ENCODE results near the gene ABTB2. TPM values are rescaled to one million over a fixed set of nuclear protein-coding genes. Genes with fewer than 3 reads are reported as not detected.
A peak's percentile ranks its signal among the peaks of the same experiment; 100 is the strongest.

Gene ABTB2
- total RNA-seq, 2 donors from 2014 or later = 8.6 to 8.7 TPM

GRCh38 chr11:34275486-34275885, 82.3 kb downstream of the ABTB2 start:
- intact Hi-C loops (cut with DNase I) = no loop called here
- DNase-seq (ENCODE audit: low spot score) = no peak

GRCh38 chr11:34274712-34275398, 83.0 kb downstream of the ABTB2 start:
- peak; percentile 96 for DNase-seq (ENCODE audit: low spot score)
- intact Hi-C loops (cut with DNase I) = loop anchor here in 1 of 2 donors (5.0 kb wide), 1 partner anchor 1158 kb away; no protein-coding TSS in a partner anchor

DNA sequence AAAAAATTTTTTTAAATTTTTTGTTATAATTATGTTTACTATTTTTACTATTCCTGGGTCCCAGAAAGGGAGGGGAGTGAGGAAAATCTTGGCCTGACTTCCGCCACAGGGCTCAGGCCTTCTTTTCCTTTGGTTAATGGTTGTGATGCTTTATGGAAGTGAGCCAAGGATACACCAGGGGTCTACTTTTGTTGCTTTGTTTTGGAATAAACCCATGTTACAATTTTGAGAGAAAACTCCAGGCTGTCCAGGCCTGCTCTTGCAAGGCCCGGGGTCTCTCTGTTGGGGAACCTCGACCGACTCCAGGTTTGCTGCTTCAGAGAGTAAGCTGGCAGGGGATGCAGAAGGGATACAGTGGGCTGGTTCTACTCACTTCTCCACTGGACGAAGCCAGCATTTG, 84.7 kb downstream of the ABTB2 start:
- intact Hi-C loops (cut with DNase I) = loop anchor here in 1 of 2 donors (5.0 kb wide), 1 partner anchor 1156 kb away; no protein-coding TSS in a partner anchor
- DNase-seq (ENCODE audit: low spot score) = no peak

- no peak for DNase-seq (ENCODE audit: low spot score)
- intact Hi-C loops (cut with DNase I) = loop anchor here in 1 of 2 donors (5.0 kb wide), 1 partner anchor 1154 kb away; no protein-coding TSS in a partner anchor
Measured at GRCh38 chr11:34271727-34272126, 86.1 kb downstream of the ABTB2 start.

DNA sequence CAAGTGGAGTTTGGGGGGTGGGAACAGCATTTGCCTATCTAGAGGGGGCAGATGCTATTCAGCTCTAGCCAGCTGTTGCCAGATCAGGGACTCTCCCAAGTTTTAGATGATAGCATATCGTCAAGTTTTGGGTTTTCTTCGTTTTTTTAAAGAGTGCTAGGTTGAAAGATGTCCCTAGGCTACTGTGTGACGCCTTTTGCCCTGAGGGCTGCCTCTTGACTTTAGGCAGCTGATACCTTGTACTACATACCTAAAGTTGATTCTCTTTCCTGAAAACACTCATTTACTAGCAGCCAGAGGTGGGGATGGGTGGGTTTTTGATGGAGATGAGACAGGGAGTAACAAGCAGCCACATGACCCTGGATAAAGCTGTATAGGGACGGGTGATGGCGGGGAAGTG, 87.1 kb downstream of the ABTB2 start:
- intact Hi-C loops (cut with DNase I) = loop anchor here in 1 of 2 donors (5.0 kb wide), 1 partner anchor 1153 kb away; no protein-coding TSS in a partner anchor

GRCh38 chr11:34269694-34270245, 88.0 kb downstream of the ABTB2 start:
- intact Hi-C loops (cut with DNase I) = loop anchor here (5.0 to 10.0 kb wide), 2 partner anchors 85 to 1152 kb away; partner anchors contain the start of gene ABTB2 (in 1 of the 2)

More for the DNA sequence above, 87.1 kb downstream of the ABTB2 start:
- DNase-seq (ENCODE audit: low spot score) = no peak

GRCh38 chr11:34268906-34269430, 88.8 kb downstream of the ABTB2 start:
- intact Hi-C loops (cut with DNase I) = loop anchor here in 1 of 2 donors (10.0 kb wide), 1 partner anchor 86 kb away; the partner anchor contains the start of gene ABTB2
- DNase-seq (ENCODE audit: low spot score) = no peak

More at GRCh38 chr11:34269694-34270245, 88.0 kb downstream of the ABTB2 start:
- no peak for DNase-seq (ENCODE audit: low spot score)

DNA sequence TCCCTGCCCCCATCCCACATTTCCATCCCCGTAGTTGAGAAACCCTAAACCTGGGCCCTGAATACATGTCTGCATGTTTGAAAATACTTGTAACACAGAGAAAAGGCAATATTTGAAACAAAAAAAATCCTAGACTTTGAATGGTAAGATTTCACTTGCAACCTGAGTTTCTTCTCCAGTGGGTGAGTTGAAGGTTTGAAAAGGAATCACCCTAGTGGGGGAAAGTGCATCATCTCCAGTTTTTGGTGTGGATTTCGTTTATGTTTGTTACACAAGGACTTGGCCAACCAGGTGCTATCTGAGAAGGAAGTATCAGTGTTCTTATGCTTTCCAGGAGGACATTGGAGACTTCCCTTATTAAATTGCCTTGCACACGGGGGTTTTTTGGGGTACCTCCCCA, 90.4 kb downstream of the ABTB2 start:
- no peak for DNase-seq (ENCODE audit: low spot score)
- intact Hi-C loops (cut with DNase I) = loop anchor here in 1 of 2 donors (10.0 kb wide), 1 partner anchor 87 kb away; the partner anchor contains the start of gene ABTB2

GRCh38 chr11:34267013-34267412, 90.8 kb downstream of the ABTB2 start:
- intact Hi-C loops (cut with DNase I) = loop anchor here in 1 of 2 donors (10.0 kb wide), 1 partner anchor 88 kb away; the partner anchor contains the start of gene ABTB2
- DNase-seq (ENCODE audit: low spot score) = no peak

- intact Hi-C loops (cut with DNase I) = loop anchor here in 1 of 2 donors (10.0 kb wide), 1 partner anchor 88 kb away; the partner anchor contains the start of gene ABTB2
- DNase-seq (ENCODE audit: low spot score) = no peak
Measured at GRCh38 chr11:34266090-34266912, 91.5 kb downstream of the ABTB2 start.

DNA sequence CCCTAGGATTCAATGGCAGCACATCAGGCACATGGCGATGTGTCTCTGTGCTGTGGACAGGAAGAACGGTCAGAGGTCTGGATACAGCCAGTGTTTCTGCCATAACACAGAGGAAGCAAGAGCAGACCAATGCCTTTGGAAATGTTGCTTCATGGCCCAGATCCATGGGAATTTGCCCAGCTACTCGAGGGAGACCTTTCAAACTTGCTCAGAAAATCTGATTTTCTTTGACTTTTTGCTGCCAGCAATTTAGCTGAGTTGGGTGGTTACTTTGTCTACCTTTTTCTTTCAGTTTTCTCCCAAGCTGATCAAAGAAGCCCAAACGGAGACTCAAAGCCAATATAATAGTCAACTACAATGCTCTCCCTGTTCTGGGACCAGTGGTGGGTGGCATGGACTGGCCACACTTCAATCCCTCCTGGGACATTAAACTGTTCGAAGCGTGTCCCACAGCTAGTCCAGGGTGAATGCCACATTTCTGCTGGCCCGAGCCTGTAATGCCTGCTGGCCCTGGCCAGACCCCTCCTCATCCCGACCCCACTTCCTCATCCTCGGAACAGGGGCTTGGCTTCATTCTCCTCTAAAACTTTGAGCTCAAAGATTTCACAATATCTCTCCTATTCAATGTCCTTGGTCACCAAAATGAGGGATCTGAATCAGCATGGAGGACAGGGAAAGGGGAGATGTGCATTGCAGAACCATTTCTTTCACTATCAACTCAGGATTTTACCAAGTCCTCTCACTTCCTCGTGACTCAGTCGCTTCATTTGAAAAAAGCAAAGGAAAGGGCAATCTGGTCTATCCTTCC, 93.3 kb downstream of the ABTB2 start:
- DNase-seq (ENCODE audit: low spot score) = no peak
- intact Hi-C loops (cut with DNase I) = loop anchor here (1.0 to 10.0 kb wide), 2 partner anchors 25 to 90 kb away; partner anchors contain the start of gene ABTB2 (in 1 of the 2)

- DNase-seq (ENCODE audit: low spot score) = no peak
- intact Hi-C loops (cut with DNase I) = loop anchor here (1.0 to 10.0 kb wide), 2 partner anchors 24 to 91 kb away; partner anchors contain the start of gene ABTB2 (in 1 of the 2)
Measured at GRCh38 chr11:34263441-34264091, 94.2 kb downstream of the ABTB2 start.

GRCh38 chr11:34262531-34263081, 95.2 kb downstream of the ABTB2 start:
- intact Hi-C loops (cut with DNase I) = loop anchor here in 1 of 2 donors (10.0 kb wide), 1 partner anchor 92 kb away; the partner anchor contains the start of gene ABTB2
- no peak for DNase-seq (ENCODE audit: low spot score)

DNA sequence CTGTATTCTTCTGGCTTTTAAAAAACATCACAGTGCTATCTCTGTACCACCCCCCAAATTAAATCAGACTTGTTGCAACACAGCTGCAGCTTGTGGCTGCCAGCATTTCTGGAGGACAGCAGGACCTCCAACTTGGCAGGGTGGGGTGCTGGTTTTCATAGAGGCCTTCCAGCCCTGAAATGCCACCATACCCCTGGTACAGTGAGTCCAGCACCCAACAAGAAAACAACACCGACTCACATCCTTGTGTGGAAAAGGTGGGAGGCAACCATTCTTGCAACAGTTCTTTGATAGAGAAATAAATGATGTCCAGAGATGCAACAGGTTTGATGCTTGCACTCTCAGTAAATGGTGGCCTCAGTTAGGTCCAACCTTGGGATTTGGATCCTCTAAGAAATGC, 96.0 kb downstream of the ABTB2 start:
- DNase-seq (ENCODE audit: low spot score) = no peak
- intact Hi-C loops (cut with DNase I) = loop anchor here in 1 of 2 donors (10.0 kb wide), 1 partner anchor 93 kb away; the partner anchor contains the start of gene ABTB2

- DNase-seq (ENCODE audit: low spot score) = no peak
- intact Hi-C loops (cut with DNase I) = loop anchor here in 1 of 2 donors (10.0 kb wide), 1 partner anchor 94 kb away; the partner anchor contains the start of gene ABTB2
Measured at GRCh38 chr11:34261095-34261494, 96.7 kb downstream of the ABTB2 start.

DNA sequence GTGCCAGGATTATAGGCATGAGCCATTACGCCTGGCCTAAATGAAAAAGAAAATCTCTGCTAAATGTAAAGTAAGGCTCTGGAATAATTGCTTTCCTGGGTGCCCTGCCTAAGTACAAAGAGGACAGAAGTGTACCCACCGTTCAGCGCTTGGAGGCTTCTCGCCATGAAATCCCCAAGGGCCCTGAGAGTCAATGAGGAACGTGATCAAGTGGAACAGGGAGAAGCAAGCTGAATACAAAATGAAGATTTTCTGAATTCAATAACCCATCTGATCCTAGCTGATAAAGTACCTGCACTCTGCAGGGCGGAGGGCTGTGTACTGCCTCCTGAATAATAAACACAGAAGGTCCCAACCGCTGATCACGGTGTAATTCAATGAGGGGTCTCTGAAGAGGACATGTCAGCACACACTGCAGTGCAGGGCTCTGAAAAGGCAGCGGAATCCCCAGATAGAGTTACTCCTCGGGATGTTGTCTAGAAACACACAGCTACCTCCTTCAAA, 97.7 kb downstream of the ABTB2 start:
- intact Hi-C loops (cut with DNase I) = loop anchor here in 1 of 2 donors (10.0 kb wide), 1 partner anchor 95 kb away; the partner anchor contains the start of gene ABTB2
- no peak for DNase-seq (ENCODE audit: low spot score)

GRCh38 chr11:34259087-34259486, 98.7 kb downstream of the ABTB2 start:
- intact Hi-C loops (cut with DNase I) = no loop called here

More at GRCh38 chr11:34259087-34259486, 98.7 kb downstream of the ABTB2 start:
- no peak for DNase-seq (ENCODE audit: low spot score)

Measured in posterior vena cava (tissue), 2 donors.